ENCODE measurements around the gene NELFB.
"Not testable (repeated sequence)": the region's sequence is repeated elsewhere in the genome, so short reads cannot be mapped to it uniquely, and the experiment has no call there.

NELFB gene

GRCh38 chr9:137245450-137246421 is 9.4 kb upstream of the NELFB start:
- in situ Hi-C loops (cut with HindIII; ENCODE audit: low sequenced_read_pairs) = no loop called here

- in situ Hi-C loops (cut with HindIII; ENCODE audit: low sequenced_read_pairs) = no loop called here
These were observed 7.8 kb upstream of the NELFB start for GRCh38 chr9:137247135-137247915.

- in situ Hi-C loops (cut with HindIII; ENCODE audit: low sequenced_read_pairs) = no loop called here
These were observed 7.3 kb upstream of the NELFB start for GRCh38 chr9:137247916-137248175.

- in situ Hi-C loops (cut with HindIII; ENCODE audit: low sequenced_read_pairs) = no loop called here
These were observed 4.6 kb upstream of the NELFB start for GRCh38 chr9:137250329-137251193.

- in situ Hi-C loops (cut with HindIII; ENCODE audit: low sequenced_read_pairs) = no loop called here
These were observed 4.0 kb upstream of the NELFB start, which contains the start of gene STPG3 for GRCh38 chr9:137251194-137251461. TSS of gene STPG3 (plus strand) at chr9:137251286. CDS start at chr9:137251287, 1 bp downstream.

- in situ Hi-C loops (cut with HindIII; ENCODE audit: low sequenced_read_pairs) = no loop called here
These were observed 3.4 kb upstream of the NELFB start for GRCh38 chr9:137251490-137252268.

GRCh38 chr9:137252555-137253506 is 2.3 kb upstream of the NELFB start:
- in situ Hi-C loops (cut with HindIII; ENCODE audit: low sequenced_read_pairs) = no loop called here

GRCh38 chr9:137253717-137254623 is 1.2 kb upstream of the NELFB start:
- in situ Hi-C loops (cut with HindIII; ENCODE audit: low sequenced_read_pairs) = no loop called here

- in situ Hi-C loops (cut with HindIII; ENCODE audit: low sequenced_read_pairs) = no loop called here
These were observed 454 bp downstream of the NELFB start for GRCh38 chr9:137255448-137256114.

- in situ Hi-C loops (cut with HindIII; ENCODE audit: low sequenced_read_pairs) = no loop called here
These were observed 1.2 kb downstream of the NELFB start for GRCh38 chr9:137256362-137256761.

- in situ Hi-C loops (cut with HindIII; ENCODE audit: low sequenced_read_pairs) = no loop called here
These were observed 1.7 kb downstream of the NELFB start for GRCh38 chr9:137256856-137257255.

- in situ Hi-C loops (cut with HindIII; ENCODE audit: low sequenced_read_pairs) = not testable (repeated sequence)
These were observed 7.2 kb downstream of the NELFB start for GRCh38 chr9:137262173-137262908.

GRCh38 chr9:137262909-137263285 is 7.8 kb downstream of the NELFB start:
- in situ Hi-C loops (cut with HindIII; ENCODE audit: low sequenced_read_pairs) = no loop called here

- in situ Hi-C loops (cut with HindIII; ENCODE audit: low sequenced_read_pairs) = no loop called here
These were observed 8.4 kb downstream of the NELFB start for GRCh38 chr9:137263506-137263905.

GRCh38 chr9:137264067-137264466 is 8.9 kb downstream of the NELFB start:
- in situ Hi-C loops (cut with HindIII; ENCODE audit: low sequenced_read_pairs) = no loop called here

GRCh38 chr9:137265496-137266161 is 10.5 kb downstream of the NELFB start:
- in situ Hi-C loops (cut with HindIII; ENCODE audit: low sequenced_read_pairs) = loop anchor here (5.0 kb wide), 1 partner anchor 93 kb away; the partner anchor contains the start of genes LRRC26 and TMEM210

GRCh38 chr9:137266162-137266527 is 11.0 kb downstream of the NELFB start:
- in situ Hi-C loops (cut with HindIII; ENCODE audit: low sequenced_read_pairs) = loop anchor here (5.0 kb wide), 1 partner anchor 94 kb away; the partner anchor contains the start of genes LRRC26 and TMEM210
